Heart right ventricle (tissue), 16 donors: Measurements from ENCODE around the gene EPX. TPM values are rescaled to one million over a fixed set of nuclear protein-coding genes. Genes with fewer than 3 reads are reported as not detected.

Experiments used
- ATAC-seq, 8 donors: fragments of 200-7000 bp; cut with Tn5 transposase; one replicate each; pipeline ENCODE4 v1.9.1; 2020; ENCODE audit warnings: mild to moderate bottlenecking in 8 of 8, moderate library complexity in 8 of 8, moderate number of reproducible peaks in 1 of 8
- DNase-seq, 2 donors: peaks; one replicate each; pipeline ENCODE4 v3.0.0-alpha.2; 2020
- H3K27ac ChIP-seq, 10 donors: fragments of 200-600 bp; sonication (generic) in 2 of 10; one replicate each; pipeline versions ENCODE4 v1.5.0 to v1.8.0; 2020 to 2022; ENCODE audit warnings: mild to moderate bottlenecking in 3 of 10
- H3K27me3 ChIP-seq, 7 donors: fragments of 200-600 bp; one replicate each; pipeline ENCODE4 v1.8.0; 2021 to 2022; ENCODE audit warnings: mild to moderate bottlenecking in 2 of 7
- H3K36me3 ChIP-seq, 9 donors: fragments of 200-600 bp; sonication (generic) in 1 of 9; one replicate each; pipeline versions ENCODE4 v1.5.0 to v1.8.0; 2020 to 2022; ENCODE audit warnings: mild to moderate bottlenecking in 2 of 9
- H3K4me1 ChIP-seq, 9 donors: fragments of 200-600 bp; sonication (generic) in 1 of 9; one replicate each; pipeline versions ENCODE4 v1.5.0 to v1.8.0; 2020 to 2022; ENCODE audit warnings: mild to moderate bottlenecking in 4 of 9
- H3K4me3 ChIP-seq, 10 donors: fragments of 200-600 bp; sonication (generic) in 2 of 10; one replicate each; pipeline versions ENCODE4 v1.5.0 to v1.8.0; 2020 to 2022; ENCODE audit warnings: mild to moderate bottlenecking in 7 of 10, moderate library complexity in 2 of 10
- H3K9me3 ChIP-seq, 11 donors: fragments of 200-600 bp in 10 of 11; sonication (generic) in 2 of 11; one replicate each; pipeline versions ENCODE4 v1.5.0 to v1.8.0; 2013 to 2022; ENCODE audit warnings: mild to moderate bottlenecking in 2 of 11, control low read depth in 1 of 11, moderate library complexity in 1 of 11
- WGBS, 2 donors: extraction: QIAGEN DNeasy Blood & Tissue Kit; methylation state at CpG; one replicate each; pipeline ENCODE4 v1.1.7; 2013; ENCODE audit warnings: inconsistent platforms in 1 of 2; 5-methylcytosine and 5-hydroxymethylcytosine counted together
- intact Hi-C, 10 donors: fragments of 100-400 bp; cut with DNase I; formaldehyde crosslinking; loops; one replicate each; pipeline versions ENCODE4 v1.11.1 to v1.14.2; 2022
- polyA plus RNA-seq, 2 donors: library from polyadenylated mRNA; stranded (reverse); fragments of 200-250 nt; gene quantifications; one replicate each; pipeline ENCODE4 v1.2.3, GENCODE V29; 2013
- total RNA-seq, 10 donors: library from RNA; stranded (reverse); fragmentation: NEBNext Ultra II Directional in 3 of 10; extraction: Animal tissue kit (Norgen Biotek cat#: 25700) in 3 of 10; gene quantifications; one replicate each; pipeline versions ENCODE4 v1.2.1 to v1.2.4, GENCODE V29; 2021 to 2023
- TF ChIP-seq, protein P1 (sequence below), 9 donors: fragments of 200-600 bp; sonication (generic) in 2 of 9; IDR thresholded peaks; one replicate each; pipeline versions ENCODE4 v1.5.0 to v1.8.0; 2021 to 2022; ENCODE audit warnings: antibody characterized with exemption in 9 of 9, mild to moderate bottlenecking in 5 of 9, moderate library complexity in 1 of 9
- donor health status: Arrhythmogenic right ventricular cardiomyopathy.
- donor health status: ischemic (EF 13 %, LVEDD 7.1; RV severe dilation, severe dysfunction).
- donor health status: healthy with polysubstance abuse.
- donor health status: DM: no; HTN: yes; CAD: no.
- donor health status: DM: no; HTN: no; CAD: no.
- donor health status: ischemic (EF 25% LVEDD 6.9; RV normal size, moderate dysfunction).
- donor health status: ischemic (EF 25% LVEDD 5.7; RV mildly dilated, moderate dysfunction).
- donor health status: healthy.
- donor health status: DM: yes; HTN: yes; CAD: no.
- donor health status: Ischemic cardiomyopathy.
- donor health status: ischemic (EF 35%, LVEDD 5.7; RV mildly dilated, moderate dysfunction).
- donor health status: nonischemic (EF 11% LVEDD 7.7; RV severe dilation, severe dysfunction).
- donor health status: DM: yes; HTN: yes; CAD: no.
- donor health status: PGD.
- donor health status: ischemic (EF 29% LVEDD 5.4; RV normal size, mild dysfunction).
- donor health status: nonischemic (EF 23%, LVEDD 6.1; RV moderate dilation, normal function).

The EPX gene
- total and polyA plus RNA-seq, 12 donors, result not detected

DNA sequence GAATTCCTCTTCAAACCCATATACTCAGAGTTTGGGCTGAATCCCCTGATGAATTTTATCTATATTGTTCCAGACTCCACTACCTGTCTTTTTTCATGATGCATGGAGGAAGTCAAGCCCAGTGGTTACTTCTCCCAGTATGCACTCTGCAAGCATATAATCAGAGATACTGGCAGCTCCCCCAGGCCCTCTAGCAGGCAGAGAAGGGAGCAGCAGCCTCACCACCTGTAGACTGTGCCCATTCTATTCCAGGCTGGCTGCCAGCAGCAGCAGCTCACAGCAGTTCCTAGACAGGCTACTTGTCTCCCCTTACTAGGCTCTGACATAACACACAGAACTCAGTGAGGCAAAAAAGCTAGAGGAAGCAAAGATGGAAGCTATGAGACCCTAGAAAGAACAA lies 23.2 kb downstream of the EPX start:
- Histone ChIP-seq H3K9me3 (no peaks in the 10 kb centered on the region), H3K36me3 (peaks cover 0 to 70% (median 32%) of the 10 kb centered on the region in 9 donors), H3K4me3 (no peak overlapping the region), H3K4me1 (peaks cover 0 to 14% (median 11%) of the 10 kb centered on the region in 9 donors), H3K27ac (no peak overlapping the region), H3K27me3 (no peaks in the 10 kb centered on the region)
- intact Hi-C loops, result no loop called here
- TF ChIP-seq, protein P1, sequence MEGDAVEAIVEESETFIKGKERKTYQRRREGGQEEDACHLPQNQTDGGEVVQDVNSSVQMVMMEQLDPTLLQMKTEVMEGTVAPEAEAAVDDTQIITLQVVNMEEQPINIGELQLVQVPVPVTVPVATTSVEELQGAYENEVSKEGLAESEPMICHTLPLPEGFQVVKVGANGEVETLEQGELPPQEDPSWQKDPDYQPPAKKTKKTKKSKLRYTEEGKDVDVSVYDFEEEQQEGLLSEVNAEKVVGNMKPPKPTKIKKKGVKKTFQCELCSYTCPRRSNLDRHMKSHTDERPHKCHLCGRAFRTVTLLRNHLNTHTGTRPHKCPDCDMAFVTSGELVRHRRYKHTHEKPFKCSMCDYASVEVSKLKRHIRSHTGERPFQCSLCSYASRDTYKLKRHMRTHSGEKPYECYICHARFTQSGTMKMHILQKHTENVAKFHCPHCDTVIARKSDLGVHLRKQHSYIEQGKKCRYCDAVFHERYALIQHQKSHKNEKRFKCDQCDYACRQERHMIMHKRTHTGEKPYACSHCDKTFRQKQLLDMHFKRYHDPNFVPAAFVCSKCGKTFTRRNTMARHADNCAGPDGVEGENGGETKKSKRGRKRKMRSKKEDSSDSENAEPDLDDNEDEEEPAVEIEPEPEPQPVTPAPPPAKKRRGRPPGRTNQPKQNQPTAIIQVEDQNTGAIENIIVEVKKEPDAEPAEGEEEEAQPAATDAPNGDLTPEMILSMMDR (IDR thresholded peaks at IDR 0.05), result no peak
- ATAC-seq (no peak), DNase-seq (no peak)

GRCh38 chr17:58217766-58218165 lies 25.2 kb downstream of the EPX start:
- intact Hi-C loops, result no loop called here
- TF ChIP-seq, protein P1 (IDR thresholded peaks at IDR 0.05), result no peak
- WGBS, 2 donors, result 83 to 89% methylated on average over 3 of the region's 3 CpGs
- H3K36me3 ChIP-seq, result peaks cover 0 to 49% (median 26%) of the 10 kb centered on the region in 9 donors
- peaks cover 0 to 6% (median 0%) of the 10 kb centered on the region in 7 donors for H3K27me3 ChIP-seq
- H3K4me1 ChIP-seq, result peaks cover 0 to 14% (median 11%) of the 10 kb centered on the region in 9 donors
- H3K27ac ChIP-seq, result no peak overlapping the region
- ATAC-seq, result no peak
- DNase-seq, result no peak
- H3K9me3 ChIP-seq, result no peaks in the 10 kb centered on the region
- no peak overlapping the region for H3K4me3 ChIP-seq

DNA sequence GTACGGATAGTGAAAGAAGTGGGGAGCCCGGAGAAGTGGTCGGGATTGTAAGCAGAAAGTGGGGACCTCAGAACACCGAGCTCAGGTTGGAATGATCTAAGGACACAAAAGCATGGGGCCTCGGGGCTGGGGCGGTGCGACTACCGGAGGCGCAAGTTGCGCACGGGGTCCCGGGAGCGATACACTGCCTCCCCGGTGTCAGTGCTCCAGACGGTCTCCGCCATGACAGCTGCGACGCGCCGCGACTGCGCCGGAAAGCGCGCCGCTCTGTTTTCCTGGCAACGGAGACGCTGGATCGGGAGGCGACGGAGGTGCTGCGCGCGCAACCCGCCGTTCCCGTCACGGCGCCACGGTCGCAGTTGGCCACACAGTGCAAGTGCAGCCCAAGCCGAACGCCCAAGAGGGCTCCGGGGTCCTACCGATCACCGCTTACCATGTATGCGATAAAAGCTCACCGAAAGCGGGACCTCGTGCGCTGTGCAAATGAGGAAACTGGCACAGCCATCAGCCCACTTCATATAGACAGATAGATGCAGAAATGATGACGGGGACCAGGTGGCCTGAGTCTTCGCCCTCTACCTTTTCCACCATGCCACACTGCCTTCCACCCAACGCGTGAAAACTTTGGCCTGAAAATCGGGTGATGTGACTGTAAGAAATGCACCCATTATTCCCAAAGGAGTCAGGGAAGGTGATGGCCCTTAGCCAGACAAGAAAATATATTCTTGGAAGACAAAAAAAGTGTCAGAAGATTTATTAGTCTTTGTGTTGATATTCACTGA lies 26.7 kb downstream of the EPX start, which contains the start of gene MKS1:
TSS of gene MKS1 (minus strand) at position 249 of the 782 bp plus-strand sequence. CDS start at position 224, 25 bp downstream.
- Histone ChIP-seq H3K4me3 (peak within 1 kb of the TSS; percentile 54 to 95 (median 78)), H3K9me3 (no peaks in the 10 kb centered on the region), H3K27me3 (peaks cover 0 to 6% (median 0%) of the 10 kb centered on the region in 7 donors), H3K36me3 (peaks cover 0 to 34% (median 13%) of the 10 kb centered on the region in 9 donors), H3K4me1 (peaks cover 0 to 14% (median 11%) of the 10 kb centered on the region in 9 donors), H3K27ac (peak within 1 kb of the TSS in 9 of 10 donors; percentile 46 to 89 (median 80))
- ATAC-seq, result peak; percentile 99 to 100 (median 100)
- WGBS, 2 donors, result 2 to 3% methylated on average over 56 of the region's 56 CpGs
- peak; percentile 94 to 96 for DNase-seq
- TF ChIP-seq, protein P1 (IDR thresholded peaks at IDR 0.05), result peak; percentile 47 to 81 (median 74)
- intact Hi-C loops, result no loop called here

- H3K36me3 ChIP-seq, result peaks cover 0 to 29% (median 8%) of the 10 kb centered on the region in 9 donors
- intact Hi-C loops, result no loop called here
- H3K9me3 ChIP-seq, result no peaks in the 10 kb centered on the region
- TF ChIP-seq, protein P1 (IDR thresholded peaks at IDR 0.05), result no peak
- peaks cover 0 to 14% (median 11%) of the 10 kb centered on the region in 9 donors for H3K4me1 ChIP-seq
- H3K27ac ChIP-seq, result peak overlapping the region in 8 of 10 donors; percentile 46 to 89 (median 82)
- H3K27me3 ChIP-seq, result peaks cover 0 to 11% (median under 1%) of the 10 kb centered on the region in 7 donors
- H3K4me3 ChIP-seq, result peak overlapping the region in 9 of 10 donors; percentile 54 to 95 (median 78)
- ATAC-seq, result no peak
- 57 to 59% methylated on average over 7 of the region's 7 CpGs for WGBS, 2 donors
- DNase-seq, result no peak
These were observed 27.3 kb downstream of the EPX start for GRCh38 chr17:58219789-58220183.
